PFSK-1 (cell line): ENCODE results near the gene POLR3B.

Source experiments
- REST ChIP-seq, 2 experiments: IDR thresholded peaks; 2 replicates each; pipeline versions ENCODE4 v1.6.1 to v1.8.0; 2011 to 2012; ENCODE audit warnings: low read depth in 2 of 2, low read length in 2 of 2, control low read depth in 1 of 2, inconsistent platforms in 1 of 2, mild to moderate bottlenecking in 1 of 2, moderate library complexity in 1 of 2; ENCODE audit not compliant: insufficient read depth in 1 of 2
- TAF1 ChIP-seq: IDR thresholded peaks from 2 replicates; pipeline ENCODE4 v1.6.1; 2012; ENCODE audit warnings: low read length, control low read depth, borderline replicate concordance; ENCODE audit not compliant: insufficient read depth

GRCh38 chr12:106409878-106410277 lies 52.3 kb downstream of the POLR3B start:
- TF ChIP-seq REST (IDR thresholded peaks at IDR 0.05; ENCODE audit: insufficient read depth in 1 of 2, low read depth in 2 of 2, low read length in 2 of 2) (no peak), TAF1 (no peak)
